Activated CD4-positive, alpha-beta T cell treated with anti-CD3 and anti-CD28 coated beads for 36 hours (primary cell): ENCODE data around the gene MYBPH. TPM values are rescaled to one million over a fixed set of nuclear protein-coding genes. Genes with fewer than 3 reads are reported as not detected.

Experiments used
- ATAC-seq: fragments of 200-7000 bp; cut with Tn5 transposase; one replicate; pipeline ENCODE4 v1.10.0; 2021; ENCODE audit warnings: mild to moderate bottlenecking, moderate library complexity
- CTCF ChIA-PET: fragments of 350-600 bp; sonication (Branson Sonifier 250); formaldehyde crosslinking; loops from one replicate; lab custom pipeline; 2021; ENCODE audit warnings: antibody characterized with exemption; lab: Charles Lee
- POLR2A ChIA-PET: fragments of 350-600 bp; sonication (Branson Sonifier 250); formaldehyde crosslinking; loops from one replicate; lab custom pipeline; 2021; ENCODE audit warnings: antibody characterized with exemption, inconsistent platforms; lab: Charles Lee
- DNase-seq: peaks from one replicate; pipeline ENCODE4 v3.0.0-alpha.2; 2020
- H3K27ac Mint-ChIP-seq: one replicate; pipeline ENCODE4 v1.8.0; 2021; ENCODE audit warnings: mixed read lengths
- H3K27me3 Mint-ChIP-seq: one replicate; pipeline ENCODE4 v1.8.0; 2021; ENCODE audit warnings: mixed read lengths
- H3K36me3 Mint-ChIP-seq: one replicate; pipeline ENCODE4 v1.8.0; 2021; ENCODE audit warnings: low read depth, mixed read lengths
- H3K4me1 Mint-ChIP-seq: one replicate; pipeline ENCODE4 v1.8.0; 2021; ENCODE audit warnings: mixed read lengths
- H3K4me3 Mint-ChIP-seq: one replicate; pipeline ENCODE4 v1.8.0; 2021; ENCODE audit warnings: mild to moderate bottlenecking, moderate library complexity, mixed read lengths
- H3K9me3 Mint-ChIP-seq: one replicate; pipeline ENCODE4 v1.8.0; 2021; ENCODE audit warnings: low read depth, mixed read lengths
- intact Hi-C, 2 experiments: fragments of 100-400 bp; cut with DNase I in 1 of 2; cut with micrococcal nuclease in 1 of 2; formaldehyde crosslinking; loops; one replicate each; pipeline versions ENCODE4 v1.14.2 to v1.15.1; 2022 to 2024; cut with DNase I, micrococcal nuclease
- total RNA-seq, 2 experiments: library from RNA; stranded (reverse); gene quantifications; one replicate each; pipeline ENCODE4 v1.2.3, GENCODE V29; 2021

The MYBPH gene
- total RNA-seq, 2 experiments from 2014 or later = not detected

- intact Hi-C loops = no loop called here
- H3K36me3 Mint-ChIP-seq = no peaks in the 10 kb centered on the region
- H3K27ac Mint-ChIP-seq = no peak overlapping the region
- H3K4me3 Mint-ChIP-seq = no peak overlapping the region
- ChIA-PET CTCF (interaction anchor here (0.6 to 1.4 kb wide), 2 partner anchors 24 to 44 kb away, joined by 3 to 4 read pairs; no protein-coding TSS in a partner anchor), POLR2A (no interaction called here)
- H3K9me3 Mint-ChIP-seq = no peaks in the 10 kb centered on the region
- ATAC-seq (no peak), DNase-seq (no peak)
- H3K4me1 Mint-ChIP-seq = peaks cover 9% of the 10 kb centered on the region
- peaks cover 62% of the 10 kb centered on the region for H3K27me3 Mint-ChIP-seq
Measured at GRCh38 chr1:203124546-203125317, 50.9 kb downstream of the MYBPH start.

DNA sequence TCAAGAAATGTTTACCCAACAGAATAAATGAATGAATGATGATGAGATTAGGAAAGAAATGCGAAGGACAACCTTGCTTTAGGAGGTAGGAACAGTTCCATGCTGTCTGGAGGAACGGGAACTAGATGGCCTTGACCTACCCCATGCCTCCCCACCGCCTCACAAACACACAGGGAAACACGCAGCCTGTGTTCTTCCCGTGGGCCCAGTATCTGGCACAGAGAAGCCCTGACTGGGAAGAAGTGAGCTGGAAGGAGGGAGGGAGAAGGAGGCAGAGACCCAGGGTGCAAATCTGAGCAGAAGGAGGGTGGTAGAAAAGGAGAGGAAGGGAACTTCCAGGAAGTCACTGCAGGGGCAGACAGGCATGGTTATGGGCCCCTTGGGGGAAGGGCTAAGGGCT, 51.6 kb downstream of the MYBPH start:
- ATAC-seq (no peak), DNase-seq (no peak)
- intact Hi-C loops = no loop called here
- H3K27me3 Mint-ChIP-seq = peaks cover 55% of the 10 kb centered on the region
- H3K4me1 Mint-ChIP-seq = peaks cover 9% of the 10 kb centered on the region
- H3K36me3 Mint-ChIP-seq = no peaks in the 10 kb centered on the region
- POLR2A ChIA-PET = no interaction called here
- H3K9me3 Mint-ChIP-seq = no peaks in the 10 kb centered on the region
- no peak overlapping the region for H3K27ac Mint-ChIP-seq
- CTCF ChIA-PET = no interaction called here
- H3K4me3 Mint-ChIP-seq = no peak overlapping the region

DNA sequence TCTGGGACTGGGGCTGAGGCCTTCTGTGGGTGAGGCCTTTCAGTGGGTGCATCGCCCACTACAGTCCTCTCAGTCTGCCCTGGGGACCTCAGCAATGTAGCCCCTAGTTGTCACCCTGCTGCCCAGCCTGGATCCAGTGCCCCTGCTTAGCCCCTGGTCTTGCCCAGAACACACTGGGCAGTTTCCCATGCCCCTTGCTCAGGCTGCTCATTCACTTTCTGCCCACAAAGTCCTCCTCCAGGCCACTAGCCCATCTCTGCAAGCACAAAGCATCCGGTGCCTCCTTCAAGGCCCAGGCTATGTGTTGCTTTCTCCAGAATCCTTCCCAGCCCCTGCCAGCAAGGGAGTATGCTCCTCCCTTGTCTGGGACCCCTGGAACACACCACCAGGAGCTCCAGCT, 53.5 kb downstream of the MYBPH start:
- Mint-ChIP-seq H3K4me1 (peaks cover 6% of the 10 kb centered on the region), H3K36me3 (no peaks in the 10 kb centered on the region), H3K27ac (no peak overlapping the region), H3K27me3 (peaks cover 55% of the 10 kb centered on the region), H3K4me3 (no peak overlapping the region), H3K9me3 (no peaks in the 10 kb centered on the region)
- no peak for ATAC-seq
- intact Hi-C loops = no loop called here
- CTCF ChIA-PET = interaction anchor here (1.3 kb wide), 1 partner anchor 82 kb away, joined by 5 read pairs; no protein-coding TSS in a partner anchor
- no peak for DNase-seq
- POLR2A ChIA-PET = no interaction called here

- ATAC-seq (no peak), DNase-seq (no peak)
- no peak overlapping the region for H3K4me3 Mint-ChIP-seq
- peaks cover 52% of the 10 kb centered on the region for H3K27me3 Mint-ChIP-seq
- no peaks in the 10 kb centered on the region for H3K36me3 Mint-ChIP-seq
- no peak overlapping the region for H3K27ac Mint-ChIP-seq
- intact Hi-C loops = no loop called here
- H3K4me1 Mint-ChIP-seq = peaks cover 2% of the 10 kb centered on the region
- H3K9me3 Mint-ChIP-seq = no peaks in the 10 kb centered on the region
- ChIA-PET CTCF (interaction anchor here (0.6 to 1.5 kb wide), 4 partner anchors 11 to 116 kb away, joined by 3 to 4 read pairs (median 4); no protein-coding TSS in a partner anchor), POLR2A (interaction anchor here (0.6 kb wide), 1 partner anchor 194 kb away, joined by 3 read pairs; no protein-coding TSS in a partner anchor)
Measured at GRCh38 chr1:203121186-203122015, 54.2 kb downstream of the MYBPH start.

- Mint-ChIP-seq H3K4me3 (no peak overlapping the region), H3K27me3 (peaks cover 50% of the 10 kb centered on the region), H3K4me1 (peaks cover 2% of the 10 kb centered on the region), H3K36me3 (no peaks in the 10 kb centered on the region), H3K27ac (no peak overlapping the region), H3K9me3 (no peaks in the 10 kb centered on the region)
- ChIA-PET CTCF (interaction anchor here (0.6 to 1.5 kb wide), 5 partner anchors 10 to 117 kb away, joined by 3 to 4 read pairs (median 3); no protein-coding TSS in a partner anchor), POLR2A (interaction anchor here (0.6 kb wide), 1 partner anchor 193 kb away, joined by 3 read pairs; no protein-coding TSS in a partner anchor)
- intact Hi-C loops = no loop called here
- ATAC-seq (no peak), DNase-seq (no peak)
Measured at GRCh38 chr1:203120325-203121153, 55.1 kb downstream of the MYBPH start.

Other genes starting within 250 kb of the MYBPH start
- 10 to 100 TPM; 32.1 to 39.1 TPM for gene KLHL12, start 248.6 kb downstream of the MYBPH start, total RNA-seq
- gene ADIPOR1, start 217.5 kb downstream of the MYBPH start, total RNA-seq = 10 to 100 TPM; 65.4 to 85.1 TPM
- 10 to 100 TPM; 15.4 to 19.0 TPM for gene CYB5R1, start 208.6 kb downstream of the MYBPH start, total RNA-seq
- gene TMEM183A, start 168.5 kb downstream of the MYBPH start, total RNA-seq = 10 to 100 TPM; 68.6 to 71.0 TPM
- gene PPFIA4, start 149.3 kb downstream of the MYBPH start, total RNA-seq = 10 to 100 TPM; 51.2 to 56.4 TPM
- gene MYOG, start 89.8 kb downstream of the MYBPH start, total RNA-seq = not detected
- not detected for gene ADORA1, start 48.1 kb downstream of the MYBPH start, total RNA-seq
- gene CHI3L1, start 10.9 kb upstream of the MYBPH start, total RNA-seq = under 1 TPM; 0.09 to 0.18 TPM
- gene CHIT1, start 53.8 kb upstream of the MYBPH start, total RNA-seq = under 1 TPM; 0.63 to 0.80 TPM
- gene BTG2, start 129.7 kb upstream of the MYBPH start, total RNA-seq = 100 to 1,000 TPM; 114 to 142 TPM
- gene FMOD, start 175.3 kb upstream of the MYBPH start, total RNA-seq = under 1 TPM; 0.87 to 0.98 TPM